Brain microvascular endothelial cell (primary cell): ENCODE measurements around the gene RORC.

Source experiments
- DNase-seq: peaks from one replicate; pipeline ENCODE4 v3.0.0-alpha.2; 2020
- H3K27ac ChIP-seq: fragments of 250-450 bp; sonication (Bioruptor Pico); 2 replicates; pipeline ENCODE4 v1.5.1; 2020; ENCODE audit warnings: mild to moderate bottlenecking, moderate library complexity
- H3K27me3 ChIP-seq: fragments of 250-450 bp; sonication (Bioruptor Pico); replicated peaks from 2 replicates; pipeline ENCODE4 v1.5.1; 2020; ENCODE audit warnings: mild to moderate bottlenecking
- H3K36me3 ChIP-seq: fragments of 250-450 bp; sonication (Bioruptor Pico); replicated peaks from 2 replicates; pipeline ENCODE4 v1.5.1; 2020; ENCODE audit warnings: mild to moderate bottlenecking
- H3K4me3 ChIP-seq: 2 replicates; pipeline ENCODE4 v1.5.1; 2011; ENCODE audit warnings: low read depth, mild to moderate bottlenecking, control low read depth, low read length, moderate library complexity
- CTCF ChIP-seq: IDR thresholded peaks from 2 replicates; pipeline ENCODE4 v1.5.1; 2011; ENCODE audit warnings: low read depth, mild to moderate bottlenecking, moderate library complexity, low read length, control low read depth, inconsistent platforms; ENCODE audit errors: missing control alignments
- in situ Hi-C: cut with HindIII; loops from 2 replicates; pipeline ENCODE4 v1.10.0; 2017; ENCODE audit warnings: low sequenced_read_pairs, low pct_ligation_motif_present

The RORC gene

DNA sequence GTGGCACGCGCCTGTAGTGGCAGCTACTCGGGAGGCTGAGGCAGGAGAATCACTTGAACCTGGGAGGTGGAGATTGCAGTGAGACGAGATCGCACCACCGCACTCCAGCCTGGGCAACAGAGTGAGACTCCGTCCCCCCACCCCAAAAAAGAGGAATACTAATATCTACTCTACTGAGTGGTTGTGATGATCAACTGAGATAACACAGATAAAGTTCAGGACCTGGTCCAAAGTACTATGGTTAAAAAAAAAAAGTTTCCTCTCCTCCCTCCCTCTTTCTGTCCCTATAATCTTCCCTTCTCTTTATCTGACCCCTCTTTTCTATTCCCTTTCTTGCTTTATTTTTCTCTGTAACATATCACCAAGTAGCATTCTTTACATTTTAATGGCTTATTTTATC is 4.0 kb upstream of the RORC start:
- H3K27me3 ChIP-seq: peaks cover 11% of the 10 kb centered on the region
- in situ Hi-C loops: no loop called here
- no peak for TF ChIP-seq CTCF
- no peak overlapping the region for H3K4me3 ChIP-seq
- H3K36me3 ChIP-seq: no peaks in the 10 kb centered on the region
- no peak for DNase-seq
- no peak overlapping the region for H3K27ac ChIP-seq

DNA sequence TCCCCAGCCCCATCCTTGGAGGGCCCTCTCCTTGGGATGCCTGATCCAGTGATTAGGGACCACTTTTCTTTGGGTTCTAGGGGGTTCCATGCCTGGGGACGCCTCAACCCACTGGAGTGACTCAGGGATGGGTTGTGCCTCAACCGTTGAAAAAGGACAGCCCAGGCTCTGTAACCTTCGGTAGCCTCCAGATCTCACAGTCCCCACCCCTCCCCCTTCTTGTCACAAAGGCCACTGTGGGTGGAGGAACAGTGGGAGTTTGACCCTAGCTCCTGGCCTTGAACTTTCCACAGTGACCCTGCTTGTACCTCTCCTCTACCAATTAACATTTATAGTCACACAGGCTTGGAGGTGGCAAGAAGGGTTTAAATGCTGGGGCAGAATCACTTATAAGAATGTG is 2.6 kb upstream of the RORC start:
- no peak overlapping the region for H3K27ac ChIP-seq
- DNase-seq: no peak
- in situ Hi-C loops: no loop called here
- H3K27me3 ChIP-seq: peaks cover 11% of the 10 kb centered on the region
- H3K36me3 ChIP-seq: no peaks in the 10 kb centered on the region
- TF ChIP-seq CTCF: no peak
- H3K4me3 ChIP-seq: no peak overlapping the region

GRCh38 chr1:151833172-151833900 is 1.7 kb upstream of the RORC start:
- no peak overlapping the region for H3K4me3 ChIP-seq
- TF ChIP-seq CTCF: no peak
- no peak for DNase-seq
- peaks cover 7% of the 10 kb centered on the region for H3K27me3 ChIP-seq
- in situ Hi-C loops: no loop called here
- no peak overlapping the region for H3K27ac ChIP-seq
- no peaks in the 10 kb centered on the region for H3K36me3 ChIP-seq

GRCh38 chr1:151832318-151832980 is 847 bp upstream of the RORC start:
- Histone ChIP-seq H3K27ac (no peak overlapping the region), H3K4me3 (no peak overlapping the region), H3K36me3 (no peaks in the 10 kb centered on the region), H3K27me3 (no peaks in the 10 kb centered on the region)
- no peak for DNase-seq
- TF ChIP-seq CTCF: no peak
- in situ Hi-C loops: no loop called here

- DNase-seq: no peak
- no peaks in the 10 kb centered on the region for H3K36me3 ChIP-seq
- no peaks in the 10 kb centered on the region for H3K27me3 ChIP-seq
- no peak overlapping the region for H3K4me3 ChIP-seq
- TF ChIP-seq CTCF: no peak
- H3K27ac ChIP-seq: no peak overlapping the region
- in situ Hi-C loops: no loop called here
These were observed 378 bp downstream of the RORC start for GRCh38 chr1:151831256-151831591.
